H1 (cell line): Measurements from ENCODE around the gene NT5C3B.

Source experiments
- CHD2 ChIP-seq: IDR thresholded peaks from 2 replicates; pipeline ENCODE4 v1.6.1; 2012; ENCODE audit warnings: low read length, improper control_type of control experiment
- GABPA ChIP-seq: IDR thresholded peaks from 2 replicates; pipeline ENCODE4 v1.6.1; 2011; ENCODE audit warnings: mild to moderate bottlenecking, low read length, moderate library complexity, borderline replicate concordance; ENCODE audit not compliant: insufficient read depth
- JUND ChIP-seq: IDR thresholded peaks from 2 replicates; pipeline ENCODE4 v1.6.1; 2011; ENCODE audit warnings: mild to moderate bottlenecking, improper control_type of control experiment, low read length
- POLR2A ChIP-seq, 2 experiments: IDR thresholded peaks; 1 replicate in 1 of 2; 2 replicates in 1 of 2; pipeline ENCODE4 v1.6.1; 2011; ENCODE audit warnings: low read depth in 2 of 2, low read length in 2 of 2, mild to moderate bottlenecking in 2 of 2; ENCODE audit errors: control extremely low read depth in 1 of 2
- RFX5 ChIP-seq: IDR thresholded peaks from 2 replicates; pipeline ENCODE4 v1.6.1; 2011; ENCODE audit warnings: low read depth, low read length, improper control_type of control experiment, borderline replicate concordance
- RNF2 ChIP-seq: fragments of 200-900, 300-1000 bp; sonication (generic); IDR thresholded peaks from 2 replicates; pipeline ENCODE4 v1.7.1; 2016; ENCODE audit warnings: borderline replicate concordance, low read depth, mild to moderate bottlenecking, antibody characterized with exemption, low read length; ENCODE audit not compliant: poor library complexity, severe bottlenecking; ENCODE audit errors: missing control alignments
- RXRA ChIP-seq: IDR thresholded peaks from 2 replicates; pipeline ENCODE4 v1.6.1; 2011; ENCODE audit warnings: low read depth, mild to moderate bottlenecking, low read length, moderate library complexity; ENCODE audit not compliant: insufficient read depth
- SP1 ChIP-seq: IDR thresholded peaks from 2 replicates; pipeline ENCODE4 v1.6.1; 2011; ENCODE audit warnings: low read depth, low read length
- SUZ12 ChIP-seq: fragments of 200-600 bp; sonication (generic); IDR thresholded peaks from 2 replicates; pipeline ENCODE4 v1.6.1; 2012; ENCODE audit warnings: mild to moderate bottlenecking, inconsistent platforms, low read length, moderate library complexity, mixed read lengths
- TAF1 ChIP-seq: IDR thresholded peaks from 2 replicates; pipeline ENCODE4 v1.6.1; 2011; ENCODE audit warnings: mild to moderate bottlenecking, low read depth, low read length
- YY1 ChIP-seq: IDR thresholded peaks from 2 replicates; pipeline ENCODE4 v1.6.1; 2011; ENCODE audit warnings: low read depth, mild to moderate bottlenecking, low read length
- TF ChIP-seq, protein P1 (sequence below), 3 experiments: IDR thresholded peaks; 1 replicate in 2 of 3; 2 replicates in 1 of 3; pipeline versions ENCODE4 v1.5.1 to v1.6.1; 2011; ENCODE audit warnings: low read length in 3 of 3, mild to moderate bottlenecking in 3 of 3, inconsistent platforms in 2 of 3, low read depth in 1 of 3, moderate library complexity in 1 of 3; ENCODE audit not compliant: insufficient read depth in 1 of 3; ENCODE audit errors: control extremely low read depth in 1 of 3
- TF ChIP-seq, protein P2 (sequence below): IDR thresholded peaks from 2 replicates; pipeline ENCODE4 v1.6.1; 2012; ENCODE audit warnings: low read length, inconsistent platforms
- TF ChIP-seq, protein P3 (sequence below): IDR thresholded peaks from 2 replicates; pipeline ENCODE4 v1.6.1; 2011; ENCODE audit warnings: low read depth, mild to moderate bottlenecking, low read length; ENCODE audit not compliant: insufficient read depth

DNA sequence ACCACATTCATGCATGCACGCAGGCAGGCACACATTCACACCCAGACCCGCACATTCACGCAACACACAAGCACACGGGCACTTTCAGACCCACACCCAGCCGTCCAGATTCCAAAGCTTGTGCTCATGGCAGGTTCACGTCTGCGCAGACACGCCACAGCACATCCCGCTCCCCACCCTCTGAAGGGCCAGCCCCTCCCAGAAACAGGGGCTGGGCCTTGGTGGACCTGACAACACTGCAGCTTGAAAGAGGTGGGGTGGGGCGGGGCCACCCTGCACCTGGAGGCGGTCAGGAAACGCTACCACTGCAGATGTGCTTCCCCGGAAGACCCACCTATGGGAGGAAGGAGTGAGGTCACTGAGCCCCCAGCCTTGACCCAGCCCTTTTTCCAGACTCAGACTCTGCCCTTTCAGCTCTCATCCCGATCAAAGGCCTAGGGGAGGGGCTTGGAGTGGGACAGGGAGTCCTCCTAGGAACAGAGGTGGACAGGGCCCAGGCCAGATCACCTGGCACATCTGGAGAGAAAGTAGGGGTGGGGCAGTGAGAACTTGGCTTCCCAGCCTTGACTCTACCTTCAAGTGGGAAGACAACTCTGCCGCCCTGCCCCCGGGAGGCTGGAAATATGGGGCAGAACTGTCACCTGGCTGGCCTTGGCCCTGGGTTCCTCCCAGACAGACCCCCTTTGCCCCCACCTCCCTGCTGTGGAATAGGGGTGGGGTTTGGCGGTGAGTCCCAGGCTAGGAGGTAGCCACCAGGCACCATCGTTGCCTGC, 35.2 kb downstream of the NT5C3B start:
- TF ChIP-seq POLR2A (IDR thresholded peaks at IDR 0.05; ENCODE audit: control extremely low read depth in 1 of 2, low read depth in 2 of 2, low read length in 2 of 2) (peak in 1 of 2 experiments; percentile 39; a peak in 2 of 3 replicates), YY1 (no peak), TAF1 (no peak), CHD2 (no peak), GABPA (no peak), JUND (peak; percentile 64), SP1 (no peak; the same call in 1 of the 2 replicates), RFX5 (no peak), RXRA (no peak), SUZ12 (no peak), RNF2 (no peak)
- TF ChIP-seq, protein P1, sequence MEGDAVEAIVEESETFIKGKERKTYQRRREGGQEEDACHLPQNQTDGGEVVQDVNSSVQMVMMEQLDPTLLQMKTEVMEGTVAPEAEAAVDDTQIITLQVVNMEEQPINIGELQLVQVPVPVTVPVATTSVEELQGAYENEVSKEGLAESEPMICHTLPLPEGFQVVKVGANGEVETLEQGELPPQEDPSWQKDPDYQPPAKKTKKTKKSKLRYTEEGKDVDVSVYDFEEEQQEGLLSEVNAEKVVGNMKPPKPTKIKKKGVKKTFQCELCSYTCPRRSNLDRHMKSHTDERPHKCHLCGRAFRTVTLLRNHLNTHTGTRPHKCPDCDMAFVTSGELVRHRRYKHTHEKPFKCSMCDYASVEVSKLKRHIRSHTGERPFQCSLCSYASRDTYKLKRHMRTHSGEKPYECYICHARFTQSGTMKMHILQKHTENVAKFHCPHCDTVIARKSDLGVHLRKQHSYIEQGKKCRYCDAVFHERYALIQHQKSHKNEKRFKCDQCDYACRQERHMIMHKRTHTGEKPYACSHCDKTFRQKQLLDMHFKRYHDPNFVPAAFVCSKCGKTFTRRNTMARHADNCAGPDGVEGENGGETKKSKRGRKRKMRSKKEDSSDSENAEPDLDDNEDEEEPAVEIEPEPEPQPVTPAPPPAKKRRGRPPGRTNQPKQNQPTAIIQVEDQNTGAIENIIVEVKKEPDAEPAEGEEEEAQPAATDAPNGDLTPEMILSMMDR (IDR thresholded peaks at IDR 0.05; ENCODE audit: control extremely low read depth in 1 of 3, insufficient read depth in 1 of 3, low read depth in 1 of 3, low read length in 3 of 3), result no peak
- TF ChIP-seq, protein P2, sequence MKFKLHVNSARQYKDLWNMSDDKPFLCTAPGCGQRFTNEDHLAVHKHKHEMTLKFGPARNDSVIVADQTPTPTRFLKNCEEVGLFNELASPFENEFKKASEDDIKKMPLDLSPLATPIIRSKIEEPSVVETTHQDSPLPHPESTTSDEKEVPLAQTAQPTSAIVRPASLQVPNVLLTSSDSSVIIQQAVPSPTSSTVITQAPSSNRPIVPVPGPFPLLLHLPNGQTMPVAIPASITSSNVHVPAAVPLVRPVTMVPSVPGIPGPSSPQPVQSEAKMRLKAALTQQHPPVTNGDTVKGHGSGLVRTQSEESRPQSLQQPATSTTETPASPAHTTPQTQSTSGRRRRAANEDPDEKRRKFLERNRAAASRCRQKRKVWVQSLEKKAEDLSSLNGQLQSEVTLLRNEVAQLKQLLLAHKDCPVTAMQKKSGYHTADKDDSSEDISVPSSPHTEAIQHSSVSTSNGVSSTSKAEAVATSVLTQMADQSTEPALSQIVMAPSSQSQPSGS, result no peak
- TF ChIP-seq, protein P3, sequence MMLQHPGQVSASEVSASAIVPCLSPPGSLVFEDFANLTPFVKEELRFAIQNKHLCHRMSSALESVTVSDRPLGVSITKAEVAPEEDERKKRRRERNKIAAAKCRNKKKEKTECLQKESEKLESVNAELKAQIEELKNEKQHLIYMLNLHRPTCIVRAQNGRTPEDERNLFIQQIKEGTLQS, result no peak
